NT2/D1 (cell line): ENCODE results near the gene CNOT4.

Source experiments
- YY1 ChIP-seq: IDR thresholded peaks from 2 replicates; pipeline ENCODE4 v1.6.1; 2011; ENCODE audit not compliant: insufficient read length, insufficient read depth
- ZNF274 ChIP-seq: IDR thresholded peaks from 2 replicates; pipeline ENCODE4 v1.6.1; 2011; ENCODE audit warnings: mild to moderate bottlenecking, low read depth, low read length

DNA sequence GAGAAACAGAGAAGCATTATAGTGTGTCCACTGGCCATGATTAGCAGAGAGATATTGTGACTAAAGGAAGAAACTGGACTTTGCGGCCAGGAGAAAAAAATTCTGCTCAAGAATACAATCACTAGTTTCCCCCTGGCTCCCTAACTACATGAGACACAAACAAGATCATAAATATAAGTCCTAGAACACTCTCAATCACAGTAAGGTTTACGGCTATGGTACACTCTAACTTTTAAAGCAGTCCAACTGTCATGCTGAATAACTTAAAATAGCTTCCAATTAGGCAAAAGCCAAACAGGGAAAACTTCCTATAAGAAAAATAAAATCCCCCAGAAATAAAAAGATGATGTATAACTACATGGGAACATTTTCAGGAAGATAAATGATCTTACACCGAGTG lies 144.2 kb downstream of the CNOT4 start:
- TF ChIP-seq YY1 = no peak
- no peak for TF ChIP-seq ZNF274
